CD4-positive, alpha-beta T cell (primary cell): ENCODE data around the gene PRX. TPM values are rescaled to one million over a fixed set of nuclear protein-coding genes. Genes with fewer than 3 reads are reported as not detected.

Source experiments
- ATAC-seq: fragments of 200-7000 bp; cut with Tn5 transposase; one replicate; pipeline ENCODE4 v1.10.0; 2022; ENCODE audit warnings: mild to moderate bottlenecking; ENCODE audit not compliant: poor library complexity
- CTCF ChIA-PET: fragments of 350-600 bp; sonication (Branson Sonifier 250); formaldehyde crosslinking; loops from one replicate; lab custom pipeline; 2021; ENCODE audit warnings: antibody characterized with exemption, inconsistent platforms; lab: Charles Lee
- POLR2A ChIA-PET: fragments of 350-600 bp; sonication (Branson Sonifier 250); formaldehyde crosslinking; loops from one replicate; lab custom pipeline; 2021; ENCODE audit warnings: antibody characterized with exemption, inconsistent platforms; lab: Charles Lee
- DNase-seq, 14 experiments: peaks; one replicate each; pipeline ENCODE4 v3.0.0-alpha.2; 2013 to 2020; ENCODE audit warnings: mixed read lengths in 2 of 14
- H3K27ac ChIP-seq, 2 donors: one replicate each; pipeline versions ENCODE4 v1.5.1 to v1.7.0; 2013; ENCODE audit warnings: low read length in 2 of 2, low read depth in 1 of 2, mild to moderate bottlenecking in 1 of 2
- H3K27me3 ChIP-seq, 2 experiments: 1 replicate in 1 of 2; 2 replicates in 1 of 2; pipeline versions ENCODE4 v1.6.1 to v1.7.0; 2013; ENCODE audit warnings: low read length in 2 of 2, control low read depth in 1 of 2, mild to moderate bottlenecking in 1 of 2, moderate library complexity in 1 of 2; ENCODE audit not compliant: insufficient read depth in 2 of 2, control insufficient read depth in 1 of 2
- H3K36me3 ChIP-seq: one replicate; pipeline ENCODE4 v1.6.1; 2013; ENCODE audit warnings: low read length, control low read depth; ENCODE audit not compliant: insufficient read depth
- H3K4me1 ChIP-seq: one replicate; pipeline ENCODE4 v1.6.1; 2013; ENCODE audit warnings: low read length, control low read depth; ENCODE audit not compliant: insufficient read depth
- H3K4me3 ChIP-seq: one replicate; pipeline ENCODE4 v1.5.1; 2013; ENCODE audit warnings: mild to moderate bottlenecking, low read length, moderate library complexity
- H3K9me3 ChIP-seq, 2 experiments: 1 replicate in 1 of 2; 2 replicates in 1 of 2; pipeline versions ENCODE4 v1.6.1 to v1.7.0; 2013; ENCODE audit warnings: low read length in 2 of 2, mild to moderate bottlenecking in 2 of 2, control low read depth in 1 of 2, moderate library complexity in 1 of 2; ENCODE audit not compliant: control insufficient read depth in 1 of 2, insufficient read depth in 1 of 2
- H3K27ac Mint-ChIP-seq: one replicate; pipeline ENCODE4 v1.8.0; 2020; ENCODE audit warnings: mixed read lengths
- H3K27me3 Mint-ChIP-seq: one replicate; pipeline ENCODE4 v1.8.0; 2021; ENCODE audit warnings: mixed read lengths
- H3K36me3 Mint-ChIP-seq: one replicate; pipeline ENCODE4 v1.8.0; 2021; ENCODE audit warnings: low read depth, mixed read lengths
- H3K4me1 Mint-ChIP-seq: one replicate; pipeline ENCODE4 v1.8.0; 2021; ENCODE audit warnings: low read depth, mixed read lengths
- H3K4me3 Mint-ChIP-seq: one replicate; pipeline ENCODE4 v1.8.0; 2020; ENCODE audit warnings: mild to moderate bottlenecking, mixed read lengths
- H3K9me3 Mint-ChIP-seq: one replicate; pipeline ENCODE4 v1.8.0; 2020; ENCODE audit warnings: mixed read lengths
- CTCF ChIP-seq: fragments of 200-600 bp; IDR thresholded peaks from one replicate; pipeline ENCODE4 v1.8.0; 2022; ENCODE audit warnings: antibody characterized with exemption, mild to moderate bottlenecking
- intact Hi-C, 2 experiments: fragments of 100-400 bp; cut with DNase I in 1 of 2; cut with micrococcal nuclease in 1 of 2; formaldehyde crosslinking; loops; one replicate each; pipeline versions ENCODE4 v1.15.1 to v1.9.0; 2023 to 2025; cut with DNase I, micrococcal nuclease
- total RNA-seq, 174 experiments: library from RNA in 2 of 174; stranded (reverse) in 2 of 174; gene quantifications; one replicate each; pipeline ENCODE4 v1.2.3 and lab custom pipeline; 2021 to 2026

PRX gene
- total RNA-seq, 2 experiments from 2014 or later = 1.5 TPM

DNA sequence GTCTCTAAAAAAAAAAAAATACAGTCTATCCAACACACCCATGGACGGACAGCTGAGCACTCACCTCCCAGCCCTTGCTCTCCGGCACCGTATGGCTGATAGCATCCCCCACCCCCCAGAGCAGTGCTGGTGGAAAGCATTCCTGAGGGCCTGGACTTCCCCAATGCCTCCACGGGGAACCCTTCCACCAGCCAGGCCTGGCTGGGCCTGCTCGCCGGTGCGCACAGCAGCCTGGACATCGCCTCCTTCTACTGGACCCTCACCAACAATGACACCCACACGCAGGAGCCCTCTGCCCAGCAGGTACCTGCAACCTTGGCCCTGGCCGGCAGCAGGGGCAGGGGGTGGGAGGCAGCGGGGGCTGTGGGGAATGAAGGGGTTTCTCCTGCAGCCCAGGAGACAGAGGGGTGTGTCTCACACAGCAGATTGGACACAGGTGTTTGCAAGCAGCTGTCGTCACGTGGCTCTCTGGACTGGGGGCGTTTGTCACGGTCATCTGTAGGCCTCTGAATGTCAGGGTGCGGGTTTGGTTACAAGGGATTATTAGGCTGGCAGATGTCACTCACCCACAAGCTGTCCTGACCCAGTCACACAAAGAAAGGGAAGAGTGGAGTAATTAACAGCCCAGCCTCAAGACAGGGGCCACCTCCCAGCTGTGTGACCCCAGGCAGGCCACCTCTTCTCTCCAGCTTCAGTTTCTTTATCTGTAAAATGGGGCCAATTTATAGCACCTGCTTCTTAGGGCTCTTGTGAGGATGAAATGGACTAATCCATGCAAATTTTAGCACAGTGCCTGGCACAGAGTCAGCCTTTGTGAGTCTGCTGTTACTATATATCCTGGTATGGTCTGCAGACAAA, 45.4 kb downstream of the PRX start:
- H3K9me3 ChIP-seq = no peaks in the 10 kb centered on the region
- no peak overlapping the region for H3K27ac ChIP-seq
- CTCF ChIA-PET = no interaction called here
- no peak for TF ChIP-seq CTCF
- no peaks in the 10 kb centered on the region for H3K27me3 Mint-ChIP-seq
- peaks cover 51% of the 10 kb centered on the region for H3K36me3 Mint-ChIP-seq
- no peak overlapping the region for H3K4me3 ChIP-seq
- H3K27me3 ChIP-seq = no peaks in the 10 kb centered on the region
- H3K4me1 ChIP-seq = peaks cover 14% of the 10 kb centered on the region
- H3K4me1 Mint-ChIP-seq = peaks cover 12% of the 10 kb centered on the region
- H3K9me3 Mint-ChIP-seq = no peaks in the 10 kb centered on the region
- intact Hi-C loops = no loop called here
- DNase-seq = no peak
- H3K27ac Mint-ChIP-seq = no peak overlapping the region
- H3K4me3 Mint-ChIP-seq = no peak overlapping the region
- no peak for ATAC-seq
- POLR2A ChIA-PET = no interaction called here
- H3K36me3 ChIP-seq = peaks cover 39% of the 10 kb centered on the region

DNA sequence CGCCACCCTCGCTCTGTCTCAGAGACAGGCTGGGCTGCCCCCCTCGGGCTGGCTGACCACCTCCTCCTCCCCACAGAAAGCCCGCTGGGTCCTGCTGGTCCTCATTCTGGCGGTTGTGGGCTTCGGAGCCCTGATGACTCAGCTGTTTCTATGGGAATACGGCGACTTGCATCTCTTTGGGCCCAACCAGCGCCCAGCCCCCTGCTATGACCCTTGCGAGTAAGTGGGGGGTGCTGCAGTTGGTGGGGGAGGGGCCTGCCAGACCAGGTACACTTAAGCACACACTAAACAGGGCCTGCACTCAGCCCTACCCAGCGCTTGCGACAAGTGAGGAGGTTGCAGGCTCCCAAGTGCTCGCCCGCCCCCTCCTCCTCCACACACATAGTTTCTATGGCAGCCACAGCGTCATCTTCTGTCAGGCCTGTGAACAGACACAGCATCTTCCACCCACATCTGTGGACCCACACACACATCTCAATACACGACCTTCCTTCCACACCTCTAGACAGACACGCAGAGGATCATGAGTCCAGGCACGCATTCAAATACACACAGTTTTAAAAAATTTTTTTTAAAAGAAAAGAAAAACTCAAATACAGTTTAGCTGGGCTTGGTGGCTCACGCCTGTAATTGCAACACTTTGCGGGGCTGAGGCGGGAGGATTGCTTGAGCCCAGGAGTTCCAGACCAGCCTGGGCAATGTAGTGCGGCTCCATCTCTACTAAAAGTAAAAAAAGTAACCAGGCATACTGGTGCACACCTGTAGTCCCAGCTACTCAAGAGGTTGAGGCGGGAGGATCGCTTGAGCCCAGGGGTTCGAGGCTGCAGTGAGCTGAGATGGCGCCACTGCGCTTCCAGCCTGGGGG, 46.2 kb downstream of the PRX start:
- intact Hi-C loops = no loop called here
- H3K4me3 Mint-ChIP-seq = no peak overlapping the region
- H3K4me1 ChIP-seq = peaks cover 15% of the 10 kb centered on the region
- ATAC-seq (no peak), DNase-seq (no peak)
- no peak overlapping the region for H3K27ac Mint-ChIP-seq
- H3K4me1 Mint-ChIP-seq = peaks cover 17% of the 10 kb centered on the region
- TF ChIP-seq CTCF = no peak
- H3K36me3 Mint-ChIP-seq = peaks cover 47% of the 10 kb centered on the region
- no peaks in the 10 kb centered on the region for H3K9me3 Mint-ChIP-seq
- ChIA-PET POLR2A (no interaction called here), CTCF (no interaction called here)
- no peak overlapping the region for H3K4me3 ChIP-seq
- H3K27me3 ChIP-seq = no peaks in the 10 kb centered on the region
- no peaks in the 10 kb centered on the region for H3K9me3 ChIP-seq
- no peak overlapping the region for H3K27ac ChIP-seq
- H3K36me3 ChIP-seq = peaks cover 33% of the 10 kb centered on the region
- no peaks in the 10 kb centered on the region for H3K27me3 Mint-ChIP-seq

- ATAC-seq (peak; percentile 43), DNase-seq (peak in 8 of 14 experiments; percentile 8 to 60 (median 31))
- Histone ChIP-seq H3K4me1 (peaks cover 15% of the 10 kb centered on the region), H3K27me3 (no peaks in the 10 kb centered on the region), H3K9me3 (no peaks in the 10 kb centered on the region), H3K27ac (no peak overlapping the region), H3K36me3 (peaks cover 32% of the 10 kb centered on the region), H3K4me3 (peak overlapping the region; percentile 19)
- Mint-ChIP-seq H3K4me1 (peaks cover 17% of the 10 kb centered on the region), H3K36me3 (peaks cover 38% of the 10 kb centered on the region), H3K27ac (no peak overlapping the region), H3K27me3 (no peaks in the 10 kb centered on the region), H3K9me3 (no peaks in the 10 kb centered on the region), H3K4me3 (no peak overlapping the region)
- ChIA-PET POLR2A (interaction anchor here (1.7 kb wide), 1 partner anchor 18 kb away, joined by 4 read pairs; the partner anchor contains the start of genes C19orf47 and PLD3), CTCF (no interaction called here)
- intact Hi-C loops = no loop called here
- no peak for TF ChIP-seq CTCF
These were observed 47.4 kb downstream of the PRX start for GRCh38 chr19:40365613-40366401.
